HG03025 (cell line): ENCODE measurements around the gene RHOB.
"Not testable (repeated sequence)": the region's sequence is repeated elsewhere in the genome, so short reads cannot be mapped to it uniquely, and the experiment has no call there.

Source experiments
- ATAC-seq: cut with Tn5 transposase; IDR thresholded peaks from one replicate; pipeline ENCODE4 v1.9.1; 2021; ENCODE audit warnings: mild to moderate bottlenecking, moderate library complexity; ENCODE audit not compliant: unreplicated experiment, low FRiP score

RHOB gene

GRCh38 chr2:20451341-20451740 lies 4.5 kb downstream of the RHOB start:
- ATAC-seq: no peak

GRCh38 chr2:20451761-20452499 lies 5.1 kb downstream of the RHOB start:
- ATAC-seq: no peak

GRCh38 chr2:20452551-20452950 lies 5.7 kb downstream of the RHOB start:
- no peak for ATAC-seq

GRCh38 chr2:20453087-20453486 lies 6.2 kb downstream of the RHOB start:
- ATAC-seq: no peak

- no peak for ATAC-seq
Observed at GRCh38 chr2:20454036-20454981, 7.4 kb downstream of the RHOB start.

GRCh38 chr2:20455076-20455587 lies 8.3 kb downstream of the RHOB start:
- no peak for ATAC-seq

- no peak for ATAC-seq
Observed at GRCh38 chr2:20456116-20456571, 9.3 kb downstream of the RHOB start.

GRCh38 chr2:20456636-20457426 lies 10.0 kb downstream of the RHOB start:
- ATAC-seq: no peak

- no peak for ATAC-seq
Observed at GRCh38 chr2:20457661-20458630, 11.1 kb downstream of the RHOB start.

GRCh38 chr2:20458737-20459484 lies 12.0 kb downstream of the RHOB start:
- ATAC-seq: not testable (repeated sequence)

GRCh38 chr2:20465716-20466394 lies 19.0 kb downstream of the RHOB start:
- ATAC-seq: no peak

- no peak for ATAC-seq
Observed at GRCh38 chr2:20467789-20468548, 21.1 kb downstream of the RHOB start.

GRCh38 chr2:20468549-20469500 lies 22.0 kb downstream of the RHOB start:
- ATAC-seq: no peak

GRCh38 chr2:20469595-20469994 lies 22.7 kb downstream of the RHOB start:
- ATAC-seq: no peak

- ATAC-seq: no peak
Observed at GRCh38 chr2:20470211-20470610, 23.3 kb downstream of the RHOB start.

GRCh38 chr2:20471148-20471547 lies 24.3 kb downstream of the RHOB start:
- no peak for ATAC-seq
